Measurements from ENCODE around the gene ADD1.

ADD1 gene

GRCh38 chr4:2862528-2862927, 18.9 kb downstream of the ADD1 start:
- DNase-seq = no peak

- DNase-seq = no peak
Measured at GRCh38 chr4:2863649-2864048, 20.0 kb downstream of the ADD1 start.

GRCh38 chr4:2865196-2865780, 21.6 kb downstream of the ADD1 start:
- no peak for DNase-seq

- DNase-seq = no peak
Measured at GRCh38 chr4:2866160-2866861, 22.7 kb downstream of the ADD1 start.

- no peak for DNase-seq
Measured at GRCh38 chr4:2866891-2867290, 23.2 kb downstream of the ADD1 start.

- DNase-seq = no peak
Measured at GRCh38 chr4:2867758-2868491, 24.3 kb downstream of the ADD1 start.

- DNase-seq = no peak
Measured at GRCh38 chr4:2868877-2869487, 25.3 kb downstream of the ADD1 start.

GRCh38 chr4:2869659-2870058, 26.0 kb downstream of the ADD1 start:
- no peak for DNase-seq

GRCh38 chr4:2870082-2870481, 26.4 kb downstream of the ADD1 start:
- no peak for DNase-seq

- no peak for DNase-seq
Measured at GRCh38 chr4:2871466-2871865, 27.8 kb downstream of the ADD1 start.

GRCh38 chr4:2871911-2872310, 28.3 kb downstream of the ADD1 start:
- no peak for DNase-seq

GRCh38 chr4:2873329-2873728, 29.7 kb downstream of the ADD1 start:
- DNase-seq = no peak

- DNase-seq = no peak
Measured at GRCh38 chr4:2874861-2875260, 31.2 kb downstream of the ADD1 start.

GRCh38 chr4:2875556-2875955, 31.9 kb downstream of the ADD1 start:
- no peak for DNase-seq

- peak; percentile 9 to 11 for DNase-seq
Measured at GRCh38 chr4:2878346-2878745, 34.7 kb downstream of the ADD1 start.

GRCh38 chr4:2879026-2879425, 35.4 kb downstream of the ADD1 start:
- no peak for DNase-seq

- DNase-seq = no peak
Measured at GRCh38 chr4:2881431-2881830, 37.8 kb downstream of the ADD1 start.

GRCh38 chr4:2882341-2882740, 38.7 kb downstream of the ADD1 start:
- DNase-seq = no peak

GRCh38 chr4:2886161-2886560, 42.5 kb downstream of the ADD1 start:
- DNase-seq = no peak

GRCh38 chr4:2886622-2887021, 43.0 kb downstream of the ADD1 start:
- DNase-seq = no peak

GRCh38 chr4:2887343-2887742, 43.7 kb downstream of the ADD1 start:
- no peak for DNase-seq

GRCh38 chr4:2888886-2889285, 45.2 kb downstream of the ADD1 start:
- no peak for DNase-seq

- DNase-seq = no peak
Measured at GRCh38 chr4:2891294-2891693, 47.6 kb downstream of the ADD1 start.

- DNase-seq = no peak
Measured at GRCh38 chr4:2893772-2894171, 50.1 kb downstream of the ADD1 start.
